B cell (primary cell): ENCODE measurements around the gene MRO.

Experiments used
- CTCF ChIP-seq: fragments of 200-600 bp; IDR thresholded peaks from one replicate; pipeline ENCODE4 v1.8.0; 2022; ENCODE audit warnings: antibody characterized with exemption, mild to moderate bottlenecking
- EZH2 ChIP-seq: IDR thresholded peaks from 2 replicates; pipeline ENCODE4 v1.6.1; 2012; ENCODE audit warnings: borderline replicate concordance, low read depth, mild to moderate bottlenecking, moderate library complexity, low read length; ENCODE audit not compliant: insufficient read depth, poor library complexity, severe bottlenecking

- TF ChIP-seq CTCF (no peak), EZH2 (no peak)
Measured at GRCh38 chr18:50790948-50791347, 28.9 kb downstream of the MRO start.
